Kidney epithelial cell (primary cell): ENCODE measurements around the gene SRPK2. TPM values are rescaled to one million over a fixed set of nuclear protein-coding genes. Genes with fewer than 3 reads are reported as not detected.

Experiments used
- DNase-seq: peaks from one replicate; pipeline ENCODE4 v3.0.0-alpha.2; 2010; ENCODE audit warnings: low read depth
- H3K27me3 ChIP-seq: 2 replicates; pipeline ENCODE4 v1.6.0; 2011; ENCODE audit warnings: low read length; ENCODE audit not compliant: control insufficient read depth, insufficient read depth
- H3K36me3 ChIP-seq: 2 replicates; pipeline ENCODE4 v1.5.1; 2011; ENCODE audit warnings: low read length; ENCODE audit not compliant: control insufficient read depth, insufficient read depth
- H3K4me3 ChIP-seq: 2 replicates; pipeline ENCODE4 v1.5.1; 2011; ENCODE audit warnings: low read depth, mild to moderate bottlenecking, control low read depth, low read length
- CTCF ChIP-seq: IDR thresholded peaks from 2 replicates; pipeline ENCODE4 v1.5.1; 2011; ENCODE audit warnings: mild to moderate bottlenecking, moderate library complexity, low read length, control low read depth, inconsistent platforms; ENCODE audit not compliant: insufficient read depth, poor library complexity, severe bottlenecking
- total RNA-seq: library from RNA; depleted of rRNA; stranded (reverse); fragments of >200 nt; gene quantifications from 2 replicates; pipeline ENCODE4 v1.2.3, GENCODE V29; 2015

Gene SRPK2
- total RNA-seq, 1 donor from 2014 or later: 33.9 TPM

- DNase-seq: no peak
- Histone ChIP-seq H3K4me3 (no peak overlapping the region), H3K27me3 (no peaks in the 10 kb centered on the region), H3K36me3 (no peaks in the 10 kb centered on the region)
- TF ChIP-seq CTCF: peak; percentile 32
Measured at GRCh38 chr7:105399043-105399725, 10.5 kb upstream of the SRPK2 start.

- no peak for TF ChIP-seq CTCF
- no peaks in the 10 kb centered on the region for H3K36me3 ChIP-seq
- no peak overlapping the region for H3K4me3 ChIP-seq
- H3K27me3 ChIP-seq: no peaks in the 10 kb centered on the region
- DNase-seq: no peak
Measured at GRCh38 chr7:105396566-105396965, 7.8 kb upstream of the SRPK2 start.

- H3K27me3 ChIP-seq: no peaks in the 10 kb centered on the region
- DNase-seq: no peak
- H3K4me3 ChIP-seq: no peak overlapping the region
- no peaks in the 10 kb centered on the region for H3K36me3 ChIP-seq
- no peak for TF ChIP-seq CTCF
Measured at GRCh38 chr7:105391429-105391828, 2.7 kb upstream of the SRPK2 start.

- Histone ChIP-seq H3K27me3 (no peaks in the 10 kb centered on the region), H3K36me3 (no peaks in the 10 kb centered on the region), H3K4me3 (no peak overlapping the region)
- no peak for DNase-seq
- TF ChIP-seq CTCF: no peak
Measured at GRCh38 chr7:105389889-105390288, 1.2 kb upstream of the SRPK2 start.

- DNase-seq: no peak
- TF ChIP-seq CTCF: no peak
- no peaks in the 10 kb centered on the region for H3K36me3 ChIP-seq
- peak overlapping the region; percentile 91 for H3K4me3 ChIP-seq
- H3K27me3 ChIP-seq: no peaks in the 10 kb centered on the region
Measured at GRCh38 chr7:105389088-105389650, 448 bp upstream of the SRPK2 start.
